GM12892 (cell line): ENCODE results near the gene SULT1A3.
A peak's percentile ranks its signal among the peaks of the same experiment; 100 is the strongest.

Experiments
- POLR2A ChIP-seq: IDR thresholded peaks from 2 replicates; pipeline ENCODE4 v1.6.1; 2011; ENCODE audit warnings: low read depth, low read length, control low read depth
- POLR2AphosphoS5 ChIP-seq: IDR thresholded peaks from 2 replicates; pipeline ENCODE4 v1.6.1; 2011; ENCODE audit warnings: low read depth, low read length, control low read depth

DNA sequence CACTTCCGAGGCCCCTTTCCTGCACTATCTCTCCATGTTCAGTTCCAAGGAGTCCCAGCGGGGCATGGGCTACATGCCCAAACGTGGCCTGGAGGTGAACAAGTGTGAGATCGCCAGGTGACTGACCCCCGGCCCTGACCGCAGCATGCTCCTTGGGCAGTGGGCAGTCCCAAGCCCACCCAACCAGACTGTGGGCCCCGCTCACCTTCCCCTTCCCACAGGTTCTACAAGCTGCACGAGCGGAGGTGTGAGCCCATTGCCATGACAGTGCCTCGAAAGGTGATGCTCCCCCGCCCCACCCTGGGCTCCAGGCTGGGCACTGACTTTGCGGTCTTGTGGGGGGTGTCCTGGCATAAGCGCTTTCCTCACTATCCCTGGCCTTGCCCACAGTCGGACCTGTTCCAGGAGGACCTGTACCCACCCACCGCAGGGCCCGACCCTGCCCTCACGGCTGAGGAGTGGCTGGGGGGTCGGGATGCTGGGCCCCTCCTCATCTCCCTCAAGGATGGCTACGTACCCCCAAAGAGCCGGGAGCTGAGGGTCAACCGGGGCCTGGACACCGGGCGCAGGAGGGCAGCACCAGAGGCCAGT is 11.0 kb upstream of the SULT1A3 start:
- TF ChIP-seq POLR2A (no peak; the same call in 1 of the 2 replicates), POLR2AphosphoS5 (peak; percentile 60)
